Neural progenitor cell (in vitro differentiated cells): ENCODE data around the gene PDCD4. TPM values are rescaled to one million over a fixed set of nuclear protein-coding genes. Genes with fewer than 3 reads are reported as not detected.

Experiments used
- DNase-seq: peaks from one replicate; pipeline ENCODE4 v3.0.0-alpha.2; 2016; ENCODE audit warnings: low spot score
- H2AFZ ChIP-seq: fragments of 200-600 bp; sonication (generic); replicated peaks from 2 replicates; pipeline ENCODE4 v1.6.1; 2016; ENCODE audit warnings: antibody characterized with exemption
- H3F3A ChIP-seq: fragments of 200-600 bp; sonication (generic); 2 replicates; pipeline ENCODE4 v1.6.1; 2016; ENCODE audit warnings: antibody characterized with exemption, low read depth
- H3K27ac ChIP-seq: fragments of 200-600 bp; sonication (generic); 2 replicates; pipeline ENCODE4 v1.5.1; 2016; ENCODE audit warnings: mild to moderate bottlenecking
- H3K27me3 ChIP-seq: fragments of 200-600 bp; sonication (generic); 2 replicates; pipeline ENCODE4 v1.6.1; 2016; ENCODE audit warnings: mild to moderate bottlenecking, moderate library complexity
- H3K36me3 ChIP-seq: fragments of 200-600 bp; sonication (generic); 2 replicates; pipeline ENCODE4 v1.5.1; 2016
- H3K4me1 ChIP-seq: fragments of 200-600 bp; sonication (generic); 2 replicates; pipeline ENCODE4 v1.6.1; 2016; ENCODE audit warnings: mixed run types
- H3K4me2 ChIP-seq: fragments of 200-600 bp; sonication (generic); 2 replicates; pipeline ENCODE4 v1.6.1; 2016
- H3K4me3 ChIP-seq: fragments of 200-600 bp; sonication (generic); 2 replicates; pipeline ENCODE4 v1.5.1; 2016
- H3K79me2 ChIP-seq: fragments of 200-600 bp; sonication (generic); 2 replicates; pipeline ENCODE4 v1.6.1; 2016; ENCODE audit warnings: low read depth
- H3K9ac ChIP-seq: fragments of 200-600 bp; sonication (generic); 2 replicates; pipeline ENCODE4 v1.6.1; 2016
- H3K9me3 ChIP-seq: fragments of 200-600 bp; sonication (generic); 2 replicates; pipeline ENCODE4 v1.5.1; 2016; ENCODE audit warnings: low read depth
- H4K20me1 ChIP-seq: fragments of 200-600 bp; sonication (generic); 2 replicates; pipeline ENCODE4 v1.6.1; 2016; ENCODE audit warnings: low read depth
- H3K27ac Mint-ChIP-seq: 3 replicates; pipeline ENCODE4 v1.8.0; 2021; ENCODE audit warnings: mixed read lengths
- H3K27me3 Mint-ChIP-seq: 2 replicates; pipeline ENCODE4 v1.8.0; 2022; ENCODE audit warnings: low read depth, mild to moderate bottlenecking, inconsistent platforms, moderate library complexity, mixed read lengths; ENCODE audit not compliant: insufficient read depth
- H3K36me3 Mint-ChIP-seq: 3 replicates; pipeline ENCODE4 v1.8.0; 2021; ENCODE audit warnings: mixed read lengths
- H3K4me1 Mint-ChIP-seq: 3 replicates; pipeline ENCODE4 v1.8.0; 2021; ENCODE audit warnings: mixed read lengths
- H3K4me3 Mint-ChIP-seq: 3 replicates; pipeline ENCODE4 v1.8.0; 2021; ENCODE audit warnings: mild to moderate bottlenecking, moderate library complexity, mixed read lengths
- H3K9me3 Mint-ChIP-seq: 3 replicates; pipeline ENCODE4 v1.8.0; 2020; ENCODE audit warnings: mixed read lengths
- EZH2 ChIP-seq: fragments of 200-600 bp; sonication (generic); IDR thresholded peaks from 2 replicates; pipeline ENCODE4 v1.6.1; 2017; ENCODE audit warnings: antibody characterized with exemption, mild to moderate bottlenecking, moderate library complexity
- EZH2phosphoT487 ChIP-seq: fragments of 200-600 bp; sonication (generic); IDR thresholded peaks from 2 replicates; pipeline ENCODE4 v1.6.1; 2017; ENCODE audit warnings: antibody characterized with exemption
- total RNA-seq: library from RNA; depleted of rRNA; stranded (reverse); fragments of >200 nt; gene quantifications from 2 replicates; pipeline ENCODE4 v1.2.3, GENCODE V29; 2015; ENCODE audit warnings: low replicate concordance
- TF ChIP-seq, protein P1 (sequence below): fragments of 200-600 bp; sonication (generic); IDR thresholded peaks from 2 replicates; pipeline ENCODE4 v1.5.1; 2017; ENCODE audit warnings: antibody characterized with exemption, mild to moderate bottlenecking

Gene PDCD4
- total RNA-seq, 1 donor from 2014 or later: 106 TPM

DNA sequence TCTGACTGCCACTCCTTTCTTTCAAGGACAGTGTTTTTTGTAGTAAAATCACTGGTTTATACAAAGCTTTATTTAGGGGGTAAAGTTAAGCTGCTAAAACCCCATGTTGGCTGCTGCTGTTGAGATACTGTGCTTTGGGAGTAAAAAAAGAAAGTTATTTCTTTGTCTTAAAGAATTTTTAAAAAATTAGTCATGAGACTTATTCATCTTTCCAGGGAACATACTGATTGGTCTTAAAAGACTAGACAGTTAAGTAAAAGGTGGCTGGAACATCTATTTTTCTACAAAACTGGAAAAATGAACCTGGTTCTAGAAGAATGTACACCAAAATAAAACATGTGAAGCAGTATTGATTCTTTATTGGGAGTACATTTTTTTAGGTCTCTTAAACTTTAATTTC, 26.7 kb downstream of the PDCD4 start:
- Histone ChIP-seq H3K36me3 (peaks cover 26% of the 10 kb centered on the region), H3F3A (peaks cover 9% of the 10 kb centered on the region), H4K20me1 (peaks cover 14% of the 10 kb centered on the region), H2AFZ (no peak overlapping the region), H3K9me3 (no peaks in the 10 kb centered on the region), H3K27me3 (no peaks in the 10 kb centered on the region), H3K27ac (no peak overlapping the region), H3K4me2 (no peak overlapping the region), H3K9ac (no peak overlapping the region), H3K4me1 (peaks cover 18% of the 10 kb centered on the region), H3K79me2 (no peaks in the 10 kb centered on the region), H3K4me3 (no peak overlapping the region)
- Mint-ChIP-seq H3K4me3 (no peak overlapping the region), H3K27me3 (no peaks in the 10 kb centered on the region), H3K9me3 (no peaks in the 10 kb centered on the region), H3K36me3 (peaks cover 15% of the 10 kb centered on the region), H3K4me1 (no peaks in the 10 kb centered on the region), H3K27ac (no peak overlapping the region)
- TF ChIP-seq EZH2 (no peak), EZH2phosphoT487 (no peak)
- TF ChIP-seq, protein P1, sequence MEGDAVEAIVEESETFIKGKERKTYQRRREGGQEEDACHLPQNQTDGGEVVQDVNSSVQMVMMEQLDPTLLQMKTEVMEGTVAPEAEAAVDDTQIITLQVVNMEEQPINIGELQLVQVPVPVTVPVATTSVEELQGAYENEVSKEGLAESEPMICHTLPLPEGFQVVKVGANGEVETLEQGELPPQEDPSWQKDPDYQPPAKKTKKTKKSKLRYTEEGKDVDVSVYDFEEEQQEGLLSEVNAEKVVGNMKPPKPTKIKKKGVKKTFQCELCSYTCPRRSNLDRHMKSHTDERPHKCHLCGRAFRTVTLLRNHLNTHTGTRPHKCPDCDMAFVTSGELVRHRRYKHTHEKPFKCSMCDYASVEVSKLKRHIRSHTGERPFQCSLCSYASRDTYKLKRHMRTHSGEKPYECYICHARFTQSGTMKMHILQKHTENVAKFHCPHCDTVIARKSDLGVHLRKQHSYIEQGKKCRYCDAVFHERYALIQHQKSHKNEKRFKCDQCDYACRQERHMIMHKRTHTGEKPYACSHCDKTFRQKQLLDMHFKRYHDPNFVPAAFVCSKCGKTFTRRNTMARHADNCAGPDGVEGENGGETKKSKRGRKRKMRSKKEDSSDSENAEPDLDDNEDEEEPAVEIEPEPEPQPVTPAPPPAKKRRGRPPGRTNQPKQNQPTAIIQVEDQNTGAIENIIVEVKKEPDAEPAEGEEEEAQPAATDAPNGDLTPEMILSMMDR: no peak
- no peak for DNase-seq

DNA sequence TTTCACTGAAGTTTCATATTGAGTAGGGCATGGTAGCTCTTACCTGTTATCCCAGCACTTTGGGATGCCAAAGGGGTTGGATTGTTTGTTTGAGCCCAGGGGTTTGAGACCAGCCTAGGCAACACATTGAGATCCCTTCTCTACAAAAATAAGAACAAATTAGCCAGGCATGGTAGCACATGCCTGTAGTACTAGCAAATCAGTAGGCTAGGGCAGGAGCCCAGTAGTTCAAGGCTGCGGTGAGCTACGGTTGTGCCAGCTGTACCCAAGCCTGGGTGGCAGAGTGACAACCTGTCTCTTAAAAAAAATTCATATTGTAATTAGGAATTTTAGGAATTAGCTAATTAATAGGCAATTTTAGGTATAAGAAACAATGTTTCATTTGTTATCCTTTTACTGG, 29.3 kb downstream of the PDCD4 start:
- peaks cover 22% of the 10 kb centered on the region for H3K4me1 ChIP-seq
- no peaks in the 10 kb centered on the region for H3K27me3 Mint-ChIP-seq
- peaks cover 14% of the 10 kb centered on the region for H3K36me3 Mint-ChIP-seq
- no peak overlapping the region for H3K4me2 ChIP-seq
- no peak overlapping the region for H2AFZ ChIP-seq
- no peak overlapping the region for H3K27ac Mint-ChIP-seq
- H4K20me1 ChIP-seq: peaks cover 6% of the 10 kb centered on the region
- no peaks in the 10 kb centered on the region for H3K4me1 Mint-ChIP-seq
- H3K79me2 ChIP-seq: no peaks in the 10 kb centered on the region
- no peak overlapping the region for H3K27ac ChIP-seq
- H3K9ac ChIP-seq: no peak overlapping the region
- peaks cover 20% of the 10 kb centered on the region for H3K36me3 ChIP-seq
- no peak for DNase-seq
- H3K4me3 Mint-ChIP-seq: no peak overlapping the region
- no peak overlapping the region for H3K4me3 ChIP-seq
- no peaks in the 10 kb centered on the region for H3K27me3 ChIP-seq
- no peaks in the 10 kb centered on the region for H3K9me3 ChIP-seq
- TF ChIP-seq, protein P1: no peak
- no peak for TF ChIP-seq EZH2
- no peak for TF ChIP-seq EZH2phosphoT487
- H3F3A ChIP-seq: peaks cover 5% of the 10 kb centered on the region
- no peaks in the 10 kb centered on the region for H3K9me3 Mint-ChIP-seq

DNA sequence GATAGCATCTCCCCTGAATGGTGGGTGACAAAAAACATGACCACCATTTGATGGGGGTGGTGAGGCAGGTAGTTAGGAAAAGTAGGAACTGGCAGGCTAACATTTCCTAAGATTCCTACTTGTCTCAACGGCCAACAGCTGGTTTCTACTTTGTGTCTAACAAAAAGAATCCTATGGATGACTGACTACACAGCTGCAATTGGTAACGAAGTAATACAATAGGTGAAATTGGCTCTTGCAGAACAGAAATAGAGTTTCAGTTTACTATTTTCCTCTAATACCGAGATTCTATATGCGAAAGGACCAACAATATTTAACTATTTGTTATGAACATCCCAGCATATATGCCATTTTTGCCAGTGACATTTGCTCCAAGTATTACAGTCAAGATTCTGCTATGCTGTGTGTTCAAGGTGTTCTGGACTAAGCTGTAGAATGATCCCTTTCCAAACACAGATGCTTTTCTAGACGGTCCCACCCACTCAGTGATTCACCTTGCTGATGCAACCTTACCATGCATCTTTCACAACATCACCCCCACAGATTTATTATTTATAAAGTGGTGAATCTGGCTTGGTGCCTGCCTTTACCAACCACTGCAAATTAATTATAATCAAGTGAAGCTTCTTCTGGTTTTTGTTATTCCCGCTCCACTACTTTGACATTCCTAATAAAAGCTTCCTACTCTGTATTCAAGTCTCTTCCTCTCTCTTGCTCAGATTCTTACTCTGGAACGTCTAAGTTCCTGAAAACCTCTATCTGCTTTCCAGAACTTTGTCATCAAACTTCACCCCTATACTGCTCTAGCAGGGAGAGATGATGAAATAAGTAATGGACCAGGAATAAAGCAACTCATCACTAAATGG, 30.5 kb downstream of the PDCD4 start:
- H3K4me1 ChIP-seq: peaks cover 22% of the 10 kb centered on the region
- H3K79me2 ChIP-seq: no peaks in the 10 kb centered on the region
- no peak overlapping the region for H3K4me2 ChIP-seq
- H2AFZ ChIP-seq: no peak overlapping the region
- no peak overlapping the region for H3K4me3 ChIP-seq
- H3K9me3 ChIP-seq: no peaks in the 10 kb centered on the region
- Mint-ChIP-seq H3K27ac (no peak overlapping the region), H3K4me1 (no peaks in the 10 kb centered on the region), H3K27me3 (no peaks in the 10 kb centered on the region), H3K4me3 (no peak overlapping the region), H3K36me3 (peaks cover 13% of the 10 kb centered on the region), H3K9me3 (no peaks in the 10 kb centered on the region)
- no peak overlapping the region for H3K9ac ChIP-seq
- peaks cover 5% of the 10 kb centered on the region for H3F3A ChIP-seq
- no peak overlapping the region for H3K27ac ChIP-seq
- H3K36me3 ChIP-seq: peaks cover 20% of the 10 kb centered on the region
- no peak for DNase-seq
- no peaks in the 10 kb centered on the region for H3K27me3 ChIP-seq
- TF ChIP-seq EZH2 (no peak), EZH2phosphoT487 (no peak)
- H4K20me1 ChIP-seq: peaks cover 6% of the 10 kb centered on the region
